ENCODE measurements around the gene ADAMTS12.

Gene ADAMTS12

GRCh38 chr5:33793276-33793675, 98.5 kb downstream of the ADAMTS12 start:
- peak overlapping the region; percentile 61 for H3K4me3 ChIP-seq (ENCODE audit: control insufficient read depth, low read depth, low read length)
- TF ChIP-seq, protein P1, sequence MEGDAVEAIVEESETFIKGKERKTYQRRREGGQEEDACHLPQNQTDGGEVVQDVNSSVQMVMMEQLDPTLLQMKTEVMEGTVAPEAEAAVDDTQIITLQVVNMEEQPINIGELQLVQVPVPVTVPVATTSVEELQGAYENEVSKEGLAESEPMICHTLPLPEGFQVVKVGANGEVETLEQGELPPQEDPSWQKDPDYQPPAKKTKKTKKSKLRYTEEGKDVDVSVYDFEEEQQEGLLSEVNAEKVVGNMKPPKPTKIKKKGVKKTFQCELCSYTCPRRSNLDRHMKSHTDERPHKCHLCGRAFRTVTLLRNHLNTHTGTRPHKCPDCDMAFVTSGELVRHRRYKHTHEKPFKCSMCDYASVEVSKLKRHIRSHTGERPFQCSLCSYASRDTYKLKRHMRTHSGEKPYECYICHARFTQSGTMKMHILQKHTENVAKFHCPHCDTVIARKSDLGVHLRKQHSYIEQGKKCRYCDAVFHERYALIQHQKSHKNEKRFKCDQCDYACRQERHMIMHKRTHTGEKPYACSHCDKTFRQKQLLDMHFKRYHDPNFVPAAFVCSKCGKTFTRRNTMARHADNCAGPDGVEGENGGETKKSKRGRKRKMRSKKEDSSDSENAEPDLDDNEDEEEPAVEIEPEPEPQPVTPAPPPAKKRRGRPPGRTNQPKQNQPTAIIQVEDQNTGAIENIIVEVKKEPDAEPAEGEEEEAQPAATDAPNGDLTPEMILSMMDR (conservative IDR thresholded peaks at IDR 0.05; ENCODE audit: control insufficient read depth, insufficient read depth, low read depth, low read length) = no peak
- DNase-seq (ENCODE audit: low read depth) = no peak

DNA sequence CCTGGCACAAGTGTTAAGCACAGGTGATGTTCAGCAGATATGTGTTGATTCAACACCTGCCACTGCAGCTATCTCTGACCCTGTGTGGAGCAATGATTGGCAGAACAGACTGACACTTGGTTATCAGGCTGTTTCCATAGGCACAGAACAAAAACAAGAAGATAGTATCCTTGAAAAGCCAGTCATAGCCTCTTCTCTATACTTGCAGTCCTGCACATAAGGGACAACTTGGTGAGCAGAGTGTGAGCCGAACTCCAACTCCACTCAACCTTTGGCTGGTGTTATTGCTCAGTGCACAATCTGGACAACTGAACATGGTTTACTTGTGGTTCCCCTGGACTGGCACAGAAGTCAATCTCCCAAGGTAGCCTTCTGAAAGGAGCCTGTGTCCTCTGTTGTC, 99.2 kb downstream of the ADAMTS12 start:
- TF ChIP-seq, protein P1 (conservative IDR thresholded peaks at IDR 0.05; ENCODE audit: control insufficient read depth, insufficient read depth, low read depth, low read length) = no peak
- H3K4me3 ChIP-seq (ENCODE audit: control insufficient read depth, low read depth, low read length) = peak overlapping the region; percentile 61
- DNase-seq (ENCODE audit: low read depth) = no peak

GRCh38 chr5:33789567-33789957, 102.2 kb downstream of the ADAMTS12 start:
- DNase-seq (ENCODE audit: low read depth) = no peak
- TF ChIP-seq, protein P1 (conservative IDR thresholded peaks at IDR 0.05; ENCODE audit: control insufficient read depth, insufficient read depth, low read depth, low read length) = no peak
- no peak overlapping the region for H3K4me3 ChIP-seq (ENCODE audit: control insufficient read depth, low read depth, low read length)

DNA sequence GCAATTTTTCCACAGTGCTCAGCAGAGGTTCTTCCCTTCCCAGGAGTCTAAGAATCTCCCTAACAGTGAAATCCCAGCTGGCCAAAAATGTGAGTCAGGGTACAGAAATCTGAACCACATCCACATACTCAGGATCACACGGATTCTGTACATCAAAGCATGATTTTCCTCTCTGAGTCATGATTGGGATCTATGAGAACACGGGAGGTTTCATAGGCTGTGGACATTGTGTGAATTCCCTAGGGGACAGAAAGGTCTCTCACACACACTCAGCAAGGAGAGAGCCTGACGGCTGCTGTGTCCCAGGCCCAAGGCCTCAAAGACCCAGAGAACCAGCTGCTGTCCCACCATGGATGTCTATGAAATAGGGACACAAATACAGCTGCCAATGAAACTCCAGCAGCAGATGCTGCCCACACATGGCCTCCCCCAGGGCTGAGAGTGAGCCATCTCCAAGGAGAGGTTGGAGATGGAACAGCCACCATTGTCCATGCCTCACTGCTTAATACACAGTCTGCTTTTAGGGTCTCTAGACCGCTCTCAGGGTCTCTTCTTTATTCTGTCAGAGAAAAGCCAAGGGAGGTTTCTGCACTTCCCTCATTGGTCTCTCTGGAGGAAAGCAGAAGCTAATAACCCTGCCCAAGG, 102.7 kb downstream of the ADAMTS12 start:
- TF ChIP-seq, protein P1 (conservative IDR thresholded peaks at IDR 0.05; ENCODE audit: control insufficient read depth, insufficient read depth, low read depth, low read length) = no peak
- no peak overlapping the region for H3K4me3 ChIP-seq (ENCODE audit: control insufficient read depth, low read depth, low read length)
- DNase-seq (ENCODE audit: low read depth) = peak; percentile 100

GRCh38 chr5:33785571-33785970, 106.2 kb downstream of the ADAMTS12 start:
- no peak overlapping the region for H3K4me3 ChIP-seq (ENCODE audit: control insufficient read depth, low read depth, low read length)
- TF ChIP-seq, protein P1 (conservative IDR thresholded peaks at IDR 0.05; ENCODE audit: control insufficient read depth, insufficient read depth, low read depth, low read length) = no peak
- no peak for DNase-seq (ENCODE audit: low read depth)

- TF ChIP-seq, protein P1 (conservative IDR thresholded peaks at IDR 0.05; ENCODE audit: control insufficient read depth, insufficient read depth, low read depth, low read length) = no peak
- H3K4me3 ChIP-seq (ENCODE audit: control insufficient read depth, low read depth, low read length) = no peak overlapping the region
- DNase-seq (ENCODE audit: low read depth) = peak; percentile 95
Observed at GRCh38 chr5:33781286-33781685, 110.5 kb downstream of the ADAMTS12 start.

Measured in fibroblast of mammary gland (primary cell).